ENCODE results near the gene MAP2K5.

- TF ChIP-seq CTCF (IDR thresholded peaks at IDR 0.05; ENCODE audit: poor library complexity) (no peak), EZH2 (IDR thresholded peaks at IDR 0.05; ENCODE audit: borderline replicate concordance) (no peak), EZH2phosphoT487 (IDR thresholded peaks at IDR 0.05; ENCODE audit: low read depth, severe bottlenecking, unreplicated experiment) (no peak)
Measured at GRCh38 chr15:67670647-67671305, 128.3 kb downstream of the MAP2K5 start.
